Fibroblast of lung (primary cell): ENCODE measurements around the gene C5AR1. TPM values are rescaled to one million over a fixed set of nuclear protein-coding genes. Genes with fewer than 3 reads are reported as not detected.

ENCODE experiments used
- DNase-seq, 2 donors: peaks; one replicate each; pipeline versions ENCODE4 v3.0.0 to v3.0.0-alpha.2; 2010; ENCODE audit warnings: low read depth in 2 of 2
- H2AFZ ChIP-seq: 2 replicates; pipeline ENCODE4 v1.5.1; 2012; ENCODE audit warnings: low read length, control low read depth, inconsistent platforms
- H3K27ac ChIP-seq: 2 replicates; pipeline ENCODE4 v1.5.1; 2011; ENCODE audit warnings: low read length, control low read depth; ENCODE audit not compliant: insufficient read depth
- H3K27me3 ChIP-seq: 2 replicates; pipeline ENCODE4 v1.5.1; 2011; ENCODE audit warnings: mild to moderate bottlenecking, low read length; ENCODE audit not compliant: control insufficient read depth, insufficient read depth
- H3K36me3 ChIP-seq: 2 replicates; pipeline ENCODE4 v1.5.1; 2011; ENCODE audit warnings: low read length; ENCODE audit not compliant: control insufficient read depth, insufficient read depth
- H3K4me1 ChIP-seq: 2 replicates; pipeline ENCODE4 v1.5.1; 2011; ENCODE audit warnings: low read length; ENCODE audit not compliant: control insufficient read depth, insufficient read depth; ENCODE audit errors: extremely low read depth
- H3K4me2 ChIP-seq: 2 replicates; pipeline ENCODE4 v1.5.1; 2011; ENCODE audit warnings: low read length, control low read depth; ENCODE audit not compliant: insufficient read depth; ENCODE audit errors: extremely low read depth
- H3K4me3 ChIP-seq, 4 experiments: fragments of 200-600 bp in 1 of 4; sonication (generic) in 1 of 4; replicated peaks in 1 of 4; 2 replicates each; pipeline ENCODE4 v1.5.1; 2011 to 2016; ENCODE audit warnings: low read length in 4 of 4, low read depth in 3 of 4, mild to moderate bottlenecking in 3 of 4, control low read depth in 2 of 4, inconsistent platforms in 1 of 4, mixed read lengths in 1 of 4; ENCODE audit not compliant: insufficient read depth in 1 of 4; ENCODE audit errors: control extremely low read depth in 1 of 4
- H3K79me2 ChIP-seq: 2 replicates; pipeline ENCODE4 v1.5.1; 2012; ENCODE audit warnings: mild to moderate bottlenecking, low read length, inconsistent platforms; ENCODE audit not compliant: control insufficient read depth, insufficient read depth
- H3K9ac ChIP-seq: 2 replicates; pipeline ENCODE4 v1.5.1; 2011; ENCODE audit warnings: mild to moderate bottlenecking, low read length, control low read depth; ENCODE audit not compliant: insufficient read depth
- H3K9me3 ChIP-seq: 2 replicates; pipeline ENCODE4 v1.5.1; 2012; ENCODE audit warnings: low read depth, low read length; ENCODE audit not compliant: control insufficient read depth, insufficient read depth
- H4K20me1 ChIP-seq: 2 replicates; pipeline ENCODE4 v1.5.1; 2011; ENCODE audit warnings: low read length; ENCODE audit not compliant: control insufficient read depth, insufficient read depth; ENCODE audit errors: extremely low read depth
- CTCF ChIP-seq, 2 donors: IDR thresholded peaks in 1 of 2; conservative IDR thresholded peaks in 1 of 2; 1 replicate in 1 of 2; 2 replicates in 1 of 2; pipeline ENCODE4 v1.5.1; 2011 to 2012; ENCODE audit warnings: low read length in 2 of 2, control low read depth in 1 of 2, inconsistent platforms in 1 of 2, low read depth in 1 of 2, mild to moderate bottlenecking in 1 of 2
- EZH2 ChIP-seq: IDR thresholded peaks from 2 replicates; pipeline ENCODE4 v1.5.1; 2012; ENCODE audit warnings: low read length, control low read depth, mild to moderate bottlenecking; ENCODE audit errors: missing control alignments
- polyA plus RNA-seq, 2 donors: library from polyadenylated mRNA; depleted of rRNA in 1 of 2; stranded (reverse) in 1 of 2; unstranded in 1 of 2; fragments of >200 nt; gene quantifications; 2 replicates each; pipeline ENCODE4 v1.2.1, GENCODE V29; 2011 to 2012; ENCODE audit warnings: missing spikeins in 1 of 2
- total RNA-seq: library from RNA; depleted of rRNA; stranded (reverse); fragments of >200 nt; gene quantifications from 2 replicates; pipeline ENCODE4 v1.2.1, GENCODE V29; 2014

The C5AR1 gene
- total and polyA plus RNA-seq, 2 donors (not counting 1 experiment from before 2014, with no cell fraction given): 0.33 to 0.81 TPM

- Histone ChIP-seq H3K79me2 (peaks cover 11% of the 10 kb centered on the region), H3K36me3 (peaks cover 11% of the 10 kb centered on the region), H3K9ac (no peak overlapping the region), H3K27ac (no peak overlapping the region), H4K20me1 (no peaks in the 10 kb centered on the region), H3K27me3 (no peaks in the 10 kb centered on the region), H3K4me3 (no peak overlapping the region), H3K4me2 (no peak overlapping the region), H2AFZ (no peak overlapping the region), H3K4me1 (peaks cover 3% of the 10 kb centered on the region), H3K9me3 (no peaks in the 10 kb centered on the region)
- DNase-seq: no peak
- TF ChIP-seq CTCF (conservative IDR thresholded peaks at IDR 0.05 in 1 of 2, IDR thresholded peaks at IDR 0.05 in 1 of 2; ENCODE audit: low read depth in 1 of 2, low read length in 2 of 2): no peak
- TF ChIP-seq EZH2: no peak
Measured at GRCh38 chr19:47352095-47352494, 42.4 kb downstream of the C5AR1 start.

- Histone ChIP-seq H3K4me3 (no peak overlapping the region), H3K79me2 (peaks cover 11% of the 10 kb centered on the region), H3K9me3 (no peaks in the 10 kb centered on the region), H3K9ac (no peak overlapping the region), H3K4me1 (peaks cover 3% of the 10 kb centered on the region), H2AFZ (no peak overlapping the region), H3K27me3 (no peaks in the 10 kb centered on the region), H3K36me3 (peaks cover 19% of the 10 kb centered on the region), H3K27ac (no peak overlapping the region), H4K20me1 (no peaks in the 10 kb centered on the region), H3K4me2 (no peak overlapping the region)
- TF ChIP-seq EZH2 (no peak), CTCF (conservative IDR thresholded peaks at IDR 0.05 in 1 of 2, IDR thresholded peaks at IDR 0.05 in 1 of 2; ENCODE audit: low read depth in 1 of 2, low read length in 2 of 2) (no peak)
- no peak for DNase-seq
Measured at GRCh38 chr19:47353307-47353712, 43.6 kb downstream of the C5AR1 start.

GRCh38 chr19:47356900-47357299 lies 47.2 kb downstream of the C5AR1 start:
- TF ChIP-seq EZH2 (no peak), CTCF (conservative IDR thresholded peaks at IDR 0.05 in 1 of 2, IDR thresholded peaks at IDR 0.05 in 1 of 2; ENCODE audit: low read depth in 1 of 2, low read length in 2 of 2) (no peak)
- no peak overlapping the region for H3K4me3 ChIP-seq
- H3K9ac ChIP-seq: no peak overlapping the region
- H3K27ac ChIP-seq: no peak overlapping the region
- no peak overlapping the region for H3K4me2 ChIP-seq
- H3K27me3 ChIP-seq: no peaks in the 10 kb centered on the region
- DNase-seq: no peak
- peaks cover 26% of the 10 kb centered on the region for H3K36me3 ChIP-seq
- H3K9me3 ChIP-seq: no peaks in the 10 kb centered on the region
- no peaks in the 10 kb centered on the region for H3K4me1 ChIP-seq
- no peaks in the 10 kb centered on the region for H4K20me1 ChIP-seq
- peaks cover 2% of the 10 kb centered on the region for H3K79me2 ChIP-seq
- H2AFZ ChIP-seq: no peak overlapping the region
